OCI-LY3 (cell line): ENCODE measurements around the gene GON4L.

Experiments
- EZH2phosphoT487 ChIP-seq: fragments of 200-600 bp; shearing (Covaris generic); IDR thresholded peaks from 2 replicates; pipeline ENCODE4 v1.6.1; 2018; ENCODE audit warnings: antibody characterized with exemption, mixed run types, low read depth
- TF ChIP-seq, protein P1 (sequence below): fragments of 200-600, 300-600 bp; sonication (generic); IDR thresholded peaks from 2 replicates; pipeline ENCODE4 v1.5.1; 2014; ENCODE audit warnings: antibody characterized with exemption, low read length, low read depth

DNA sequence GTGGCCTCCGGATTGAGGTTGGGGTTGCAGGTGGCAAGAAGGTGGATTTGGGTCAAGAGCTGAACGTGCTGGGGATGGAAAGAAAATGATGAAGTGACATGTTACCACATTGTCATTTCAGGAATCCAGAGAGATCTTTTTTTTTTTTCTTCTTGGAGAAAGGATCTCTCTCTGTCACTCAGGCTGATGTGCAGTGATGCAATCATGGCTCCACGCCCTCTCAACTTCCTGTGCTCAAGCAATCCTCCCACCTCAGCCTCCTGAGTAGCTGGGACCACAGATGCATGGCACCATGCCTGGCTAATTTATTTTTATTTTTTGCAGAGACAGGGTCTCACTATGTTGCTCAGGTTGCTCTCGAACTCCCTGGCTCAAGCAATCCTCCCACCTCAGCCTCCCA is 80.6 kb downstream of the GON4L start:
- TF ChIP-seq, protein P1, sequence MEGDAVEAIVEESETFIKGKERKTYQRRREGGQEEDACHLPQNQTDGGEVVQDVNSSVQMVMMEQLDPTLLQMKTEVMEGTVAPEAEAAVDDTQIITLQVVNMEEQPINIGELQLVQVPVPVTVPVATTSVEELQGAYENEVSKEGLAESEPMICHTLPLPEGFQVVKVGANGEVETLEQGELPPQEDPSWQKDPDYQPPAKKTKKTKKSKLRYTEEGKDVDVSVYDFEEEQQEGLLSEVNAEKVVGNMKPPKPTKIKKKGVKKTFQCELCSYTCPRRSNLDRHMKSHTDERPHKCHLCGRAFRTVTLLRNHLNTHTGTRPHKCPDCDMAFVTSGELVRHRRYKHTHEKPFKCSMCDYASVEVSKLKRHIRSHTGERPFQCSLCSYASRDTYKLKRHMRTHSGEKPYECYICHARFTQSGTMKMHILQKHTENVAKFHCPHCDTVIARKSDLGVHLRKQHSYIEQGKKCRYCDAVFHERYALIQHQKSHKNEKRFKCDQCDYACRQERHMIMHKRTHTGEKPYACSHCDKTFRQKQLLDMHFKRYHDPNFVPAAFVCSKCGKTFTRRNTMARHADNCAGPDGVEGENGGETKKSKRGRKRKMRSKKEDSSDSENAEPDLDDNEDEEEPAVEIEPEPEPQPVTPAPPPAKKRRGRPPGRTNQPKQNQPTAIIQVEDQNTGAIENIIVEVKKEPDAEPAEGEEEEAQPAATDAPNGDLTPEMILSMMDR = no peak
- no peak for TF ChIP-seq EZH2phosphoT487
